Loucy (cell line): ENCODE results near the gene PLEKHA6.

ENCODE experiments used
- H2AFZ ChIP-seq: fragments of 200-600 bp; sonication (generic); 2 replicates; pipeline ENCODE4 v1.6.0; 2016; ENCODE audit warnings: antibody characterized with exemption, mild to moderate bottlenecking, low read length, moderate library complexity
- H3F3A ChIP-seq: fragments of 200-600 bp; 2 replicates; pipeline ENCODE4 v1.6.0; 2016; ENCODE audit warnings: antibody characterized with exemption, low read depth, mild to moderate bottlenecking
- H3K27me3 ChIP-seq: fragments of 200-600 bp; sonication (generic); 2 replicates; pipeline ENCODE4 v1.6.1; 2014; ENCODE audit warnings: low read length, mild to moderate bottlenecking; ENCODE audit not compliant: insufficient read depth, poor library complexity, severe bottlenecking
- H3K36me3 ChIP-seq: fragments of 200-600 bp; sonication (generic); 2 replicates; pipeline ENCODE4 v1.6.1; 2016; ENCODE audit warnings: low read length; ENCODE audit not compliant: insufficient read depth
- H3K4me1 ChIP-seq: fragments of 200-600 bp; sonication (generic); 2 replicates; pipeline ENCODE4 v1.5.1; 2014; ENCODE audit warnings: low read length, mild to moderate bottlenecking; ENCODE audit not compliant: insufficient read depth, poor library complexity, severe bottlenecking
- H3K4me2 ChIP-seq: fragments of 200-600 bp; sonication (generic); 2 replicates; pipeline ENCODE4 v1.6.0; 2014; ENCODE audit warnings: antibody characterized with exemption, low read length, low read depth, mild to moderate bottlenecking; ENCODE audit not compliant: poor library complexity, severe bottlenecking
- H3K4me3 ChIP-seq: fragments of 200-600 bp; sonication (generic); 2 replicates; pipeline ENCODE4 v1.5.1; 2014; ENCODE audit warnings: low read length, mild to moderate bottlenecking, mixed read lengths; ENCODE audit not compliant: poor library complexity, severe bottlenecking
- H3K79me2 ChIP-seq: fragments of 200-600 bp; sonication (generic); 2 replicates; pipeline ENCODE4 v1.6.1; 2014; ENCODE audit warnings: low read length; ENCODE audit not compliant: insufficient read depth
- H3K9ac ChIP-seq: fragments of 200-600 bp; sonication (generic); 2 replicates; pipeline ENCODE4 v1.6.0; 2014; ENCODE audit warnings: mild to moderate bottlenecking, low read depth, low read length, moderate library complexity; ENCODE audit not compliant: poor library complexity, severe bottlenecking
- H3K9me2 ChIP-seq: fragments of 200-600 bp; sonication (generic); replicated peaks from 2 replicates; pipeline ENCODE4 v1.6.1; 2016; ENCODE audit warnings: low read depth, low read length, mixed read lengths
- H3K9me3 ChIP-seq: fragments of 200-600 bp; sonication (generic); 2 replicates; pipeline ENCODE4 v1.6.1; 2014; ENCODE audit warnings: mild to moderate bottlenecking, antibody characterized with exemption, low read length, low read depth; ENCODE audit not compliant: insufficient read depth
- H4K20me1 ChIP-seq: fragments of 200-600 bp; sonication (generic); 2 replicates; pipeline ENCODE4 v1.6.0; 2014; ENCODE audit warnings: antibody characterized with exemption, low read length, mild to moderate bottlenecking; ENCODE audit not compliant: insufficient read depth, poor library complexity, severe bottlenecking
- CTCF ChIP-seq: fragments of 200-600 bp; sonication (generic); conservative IDR thresholded peaks from 2 replicates; pipeline ENCODE4 v1.5.1; 2014; ENCODE audit warnings: mild to moderate bottlenecking, antibody characterized with exemption, low read length
- EZH2phosphoT487 ChIP-seq: fragments of 200-600 bp; IDR thresholded peaks from 2 replicates; pipeline ENCODE4 v1.6.1; 2018; ENCODE audit warnings: antibody characterized with exemption, mild to moderate bottlenecking, moderate library complexity, borderline replicate concordance

Gene PLEKHA6

GRCh38 chr1:204282761-204283221, 76.9 kb downstream of the PLEKHA6 start:
- no peak overlapping the region for H3K9ac ChIP-seq
- no peaks in the 10 kb centered on the region for H3F3A ChIP-seq
- no peaks in the 10 kb centered on the region for H3K79me2 ChIP-seq
- H3K9me2 ChIP-seq, result no peaks in the 10 kb centered on the region
- H3K27me3 ChIP-seq, result no peaks in the 10 kb centered on the region
- TF ChIP-seq CTCF, result no peak
- TF ChIP-seq EZH2phosphoT487, result no peak
- H2AFZ ChIP-seq, result no peak overlapping the region
- no peak overlapping the region for H3K4me3 ChIP-seq
- peaks cover 46% of the 10 kb centered on the region for H3K4me1 ChIP-seq
- H3K4me2 ChIP-seq, result no peak overlapping the region
- no peaks in the 10 kb centered on the region for H3K36me3 ChIP-seq
- H4K20me1 ChIP-seq, result no peaks in the 10 kb centered on the region
- H3K9me3 ChIP-seq, result no peaks in the 10 kb centered on the region

DNA sequence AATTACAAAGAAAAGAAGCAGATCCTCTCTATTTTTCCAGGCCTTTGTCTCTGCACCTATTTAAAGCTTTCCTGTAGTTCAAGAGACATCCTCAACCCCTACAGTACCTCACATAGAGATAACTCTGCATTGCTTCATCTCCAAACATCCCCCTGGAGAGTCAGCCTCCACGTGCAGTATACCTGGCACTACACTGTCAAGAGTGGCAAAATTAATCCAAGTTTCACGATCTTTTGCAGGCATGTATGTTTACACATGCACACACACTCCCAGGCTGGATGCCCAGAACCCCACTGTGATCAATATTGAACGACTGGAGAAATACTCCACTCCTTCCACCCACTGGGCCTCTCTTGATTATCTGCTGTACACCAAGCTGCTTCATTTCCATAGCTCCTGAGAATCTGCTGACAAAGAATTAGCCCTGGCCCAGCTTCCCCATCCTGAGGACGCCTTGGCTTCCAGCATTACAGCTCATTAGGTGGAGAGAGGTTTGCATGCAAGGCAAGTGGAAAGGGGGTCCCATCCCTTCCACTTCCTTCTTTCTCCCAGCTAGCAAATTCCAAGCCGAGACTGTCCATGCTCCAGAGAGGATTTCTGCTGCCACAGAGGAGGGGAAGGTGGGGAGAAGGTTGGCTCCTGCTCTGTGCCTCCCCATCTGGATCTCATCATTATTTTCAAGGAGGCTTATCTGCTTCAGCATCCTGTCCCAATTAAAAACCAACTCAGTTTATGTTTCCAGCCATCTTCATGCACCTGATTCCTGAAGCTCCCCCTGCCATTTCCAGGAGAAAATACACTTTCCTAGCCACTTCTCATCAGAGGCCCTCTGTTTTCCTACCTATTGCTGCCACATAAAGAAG, 79.4 kb downstream of the PLEKHA6 start:
- Histone ChIP-seq H3K4me1 (peaks cover 23% of the 10 kb centered on the region), H2AFZ (no peak overlapping the region), H3K9me3 (no peaks in the 10 kb centered on the region)

DNA sequence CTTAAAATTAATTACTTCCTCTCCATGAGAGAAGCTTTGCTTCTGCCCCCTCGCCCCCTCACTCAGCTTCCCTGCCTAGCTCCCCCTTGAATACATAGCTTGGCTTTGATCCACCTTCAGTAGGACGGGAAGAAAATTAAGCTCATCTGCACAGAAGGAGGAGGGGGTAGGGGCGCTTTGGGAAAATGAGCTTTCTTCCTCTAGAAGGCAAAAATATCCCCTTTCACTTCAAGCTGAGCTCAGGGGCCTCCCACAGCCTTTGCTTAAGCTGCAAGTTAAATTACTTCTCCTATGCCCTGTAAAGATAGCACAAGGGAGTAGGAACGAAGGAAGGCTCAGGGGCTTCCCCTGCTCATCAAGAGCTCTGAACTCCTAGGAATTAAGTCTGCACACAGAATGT, 80.8 kb downstream of the PLEKHA6 start:
- Histone ChIP-seq H3K36me3 (no peaks in the 10 kb centered on the region), H3K79me2 (no peaks in the 10 kb centered on the region), H4K20me1 (no peaks in the 10 kb centered on the region), H3K27me3 (no peaks in the 10 kb centered on the region), H3K9me2 (no peaks in the 10 kb centered on the region), H3F3A (no peaks in the 10 kb centered on the region), H2AFZ (no peak overlapping the region), H3K4me1 (peaks cover 13% of the 10 kb centered on the region), H3K4me3 (no peak overlapping the region), H3K4me2 (peak overlapping the region; percentile 23), H3K9ac (no peak overlapping the region), H3K9me3 (no peaks in the 10 kb centered on the region)
- TF ChIP-seq EZH2phosphoT487, result no peak
- TF ChIP-seq CTCF, result no peak

More for the DNA sequence above, 79.4 kb downstream of the PLEKHA6 start:
- Histone ChIP-seq H3K9me2 (no peaks in the 10 kb centered on the region), H3K79me2 (no peaks in the 10 kb centered on the region), H3K27me3 (no peaks in the 10 kb centered on the region), H3K9ac (no peak overlapping the region), H3K4me2 (no peak overlapping the region), H4K20me1 (no peaks in the 10 kb centered on the region), H3K36me3 (no peaks in the 10 kb centered on the region), H3F3A (no peaks in the 10 kb centered on the region), H3K4me3 (no peak overlapping the region)
- TF ChIP-seq EZH2phosphoT487 (no peak), CTCF (no peak)
